PC-9 (cell line): ENCODE measurements around the gene SLC25A27.

ENCODE experiments used
- EZH2 ChIP-seq: fragments of 200-600 bp; sonication (generic); IDR thresholded peaks from 2 replicates; pipeline ENCODE4 v1.8.0; 2017; ENCODE audit warnings: antibody characterized with exemption, low read depth
- TF ChIP-seq, protein P1 (sequence below): fragments of 200-600 bp; sonication (generic); conservative IDR thresholded peaks from 2 replicates; pipeline ENCODE4 v1.6.1; 2017; ENCODE audit warnings: mixed run types, antibody characterized with exemption, mild to moderate bottlenecking, moderate library complexity

DNA sequence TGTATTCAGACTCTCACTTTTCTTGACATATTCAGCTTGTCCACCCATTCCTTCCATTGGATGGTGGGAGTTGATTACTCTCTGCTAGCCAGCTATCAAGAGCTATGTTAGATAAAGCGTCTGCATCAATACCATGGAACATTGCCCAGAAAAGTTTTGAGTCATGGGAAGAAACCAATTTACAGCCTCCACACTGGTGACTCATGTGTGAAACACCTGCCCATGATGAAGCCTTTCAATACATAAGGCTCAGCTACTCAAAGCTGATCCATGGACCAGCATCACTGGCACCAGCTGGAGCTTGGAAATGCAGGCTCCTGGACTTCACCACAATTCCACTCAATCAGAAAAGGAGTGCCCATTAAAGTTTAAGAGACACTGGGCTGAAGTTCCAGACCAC lies 66.3 kb downstream of the SLC25A27 start:
- TF ChIP-seq, protein P1, sequence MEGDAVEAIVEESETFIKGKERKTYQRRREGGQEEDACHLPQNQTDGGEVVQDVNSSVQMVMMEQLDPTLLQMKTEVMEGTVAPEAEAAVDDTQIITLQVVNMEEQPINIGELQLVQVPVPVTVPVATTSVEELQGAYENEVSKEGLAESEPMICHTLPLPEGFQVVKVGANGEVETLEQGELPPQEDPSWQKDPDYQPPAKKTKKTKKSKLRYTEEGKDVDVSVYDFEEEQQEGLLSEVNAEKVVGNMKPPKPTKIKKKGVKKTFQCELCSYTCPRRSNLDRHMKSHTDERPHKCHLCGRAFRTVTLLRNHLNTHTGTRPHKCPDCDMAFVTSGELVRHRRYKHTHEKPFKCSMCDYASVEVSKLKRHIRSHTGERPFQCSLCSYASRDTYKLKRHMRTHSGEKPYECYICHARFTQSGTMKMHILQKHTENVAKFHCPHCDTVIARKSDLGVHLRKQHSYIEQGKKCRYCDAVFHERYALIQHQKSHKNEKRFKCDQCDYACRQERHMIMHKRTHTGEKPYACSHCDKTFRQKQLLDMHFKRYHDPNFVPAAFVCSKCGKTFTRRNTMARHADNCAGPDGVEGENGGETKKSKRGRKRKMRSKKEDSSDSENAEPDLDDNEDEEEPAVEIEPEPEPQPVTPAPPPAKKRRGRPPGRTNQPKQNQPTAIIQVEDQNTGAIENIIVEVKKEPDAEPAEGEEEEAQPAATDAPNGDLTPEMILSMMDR, result no peak
- no peak for TF ChIP-seq EZH2
